Raji (cell line): Measurements from ENCODE around the gene ETNK2.

Experiments
- POLR2A ChIP-seq: IDR thresholded peaks from 2 replicates; pipeline ENCODE4 v1.6.1; 2011; ENCODE audit warnings: low read depth, low read length, control low read depth; ENCODE audit not compliant: insufficient read depth

The ETNK2 gene

GRCh38 chr1:204104331-204105130, 47.3 kb downstream of the ETNK2 start:
- TF ChIP-seq POLR2A, result no peak

DNA sequence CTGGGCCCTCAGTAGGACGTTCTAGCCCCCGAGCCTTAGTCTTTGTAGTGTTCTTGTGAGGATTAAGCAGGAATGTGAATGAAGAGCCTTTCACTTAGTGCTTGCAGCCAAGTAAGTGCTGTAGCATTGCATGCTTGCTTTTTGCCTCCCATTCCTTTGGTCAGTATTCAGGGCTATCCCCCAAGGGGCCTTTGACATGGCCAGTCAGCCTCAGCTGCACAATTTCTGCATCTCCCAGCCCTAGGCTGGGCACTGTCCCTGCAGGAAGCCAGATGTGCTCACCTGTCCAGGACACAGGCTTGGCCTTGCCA, 48.5 kb downstream of the ETNK2 start:
- no peak for TF ChIP-seq POLR2A

GRCh38 chr1:204102739-204103430, 49.0 kb downstream of the ETNK2 start:
- TF ChIP-seq POLR2A, result no peak

DNA sequence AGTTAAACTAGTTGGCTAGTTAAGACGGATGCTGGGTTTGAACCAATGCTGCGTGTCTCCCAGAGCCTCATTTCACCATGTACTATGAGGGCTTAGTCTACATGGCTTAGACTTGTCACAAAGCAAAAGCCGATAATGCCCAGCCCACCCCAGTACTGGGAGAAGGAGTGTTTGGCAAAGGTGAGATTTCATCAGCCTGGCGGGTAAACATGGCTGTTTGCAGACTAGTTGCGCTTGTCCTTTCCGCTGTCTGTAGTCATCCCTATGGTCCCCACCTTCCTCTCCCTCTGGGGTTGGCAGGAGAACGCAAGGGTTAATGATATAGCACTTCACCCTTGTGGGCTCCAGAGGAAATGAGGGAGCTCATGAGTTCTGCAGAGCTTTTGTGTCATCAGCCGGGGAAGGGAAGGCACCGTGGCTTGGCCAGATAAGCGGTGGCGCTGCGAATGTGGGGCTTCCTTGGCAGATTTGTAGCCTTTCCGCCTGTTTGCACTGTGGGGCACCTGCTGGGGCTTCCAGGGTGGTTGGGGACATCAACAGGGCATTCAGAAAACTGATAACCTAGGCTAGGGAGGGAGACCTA, 49.7 kb downstream of the ETNK2 start:
- TF ChIP-seq POLR2A, result no peak

DNA sequence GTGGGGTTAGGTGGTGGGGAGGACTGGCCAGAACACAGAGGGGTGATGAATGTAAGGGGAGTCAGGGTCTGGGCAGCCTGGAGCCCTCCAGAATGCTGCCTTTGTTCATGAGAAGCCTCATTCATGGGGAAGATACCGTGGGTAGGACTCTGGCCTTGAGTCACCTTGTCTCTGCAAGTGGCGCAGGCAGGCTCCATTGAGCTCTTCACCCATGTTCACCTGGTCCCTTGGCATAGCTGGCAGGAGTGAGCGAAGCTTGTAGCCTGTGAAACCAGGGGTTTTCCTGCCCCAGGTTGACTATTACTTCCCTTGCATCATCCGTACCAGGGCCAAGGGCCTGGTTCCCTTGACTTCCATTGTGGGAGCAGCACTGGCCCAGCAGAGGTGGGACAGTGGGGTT, 53.2 kb downstream of the ETNK2 start:
- no peak for TF ChIP-seq POLR2A

DNA sequence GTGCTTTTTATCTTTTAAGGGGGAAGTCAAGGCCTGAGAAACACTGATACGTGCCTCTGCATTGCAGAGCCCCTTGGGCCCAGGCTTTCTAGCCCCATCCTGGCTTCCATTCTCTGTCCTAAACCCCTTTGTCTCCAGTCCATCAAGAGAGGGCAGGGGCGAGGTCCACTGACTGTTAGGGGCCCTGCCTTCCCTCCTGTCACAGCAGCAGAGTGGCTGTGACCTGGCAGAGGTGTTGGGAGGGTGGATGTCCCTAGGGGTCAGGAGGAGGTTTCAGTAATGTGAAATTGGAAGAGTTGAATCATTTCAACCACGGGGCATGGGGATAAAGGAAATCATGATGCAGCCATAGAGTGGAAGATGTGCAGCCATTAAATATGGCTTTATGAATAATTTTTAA, 54.9 kb downstream of the ETNK2 start:
- no peak for TF ChIP-seq POLR2A

DNA sequence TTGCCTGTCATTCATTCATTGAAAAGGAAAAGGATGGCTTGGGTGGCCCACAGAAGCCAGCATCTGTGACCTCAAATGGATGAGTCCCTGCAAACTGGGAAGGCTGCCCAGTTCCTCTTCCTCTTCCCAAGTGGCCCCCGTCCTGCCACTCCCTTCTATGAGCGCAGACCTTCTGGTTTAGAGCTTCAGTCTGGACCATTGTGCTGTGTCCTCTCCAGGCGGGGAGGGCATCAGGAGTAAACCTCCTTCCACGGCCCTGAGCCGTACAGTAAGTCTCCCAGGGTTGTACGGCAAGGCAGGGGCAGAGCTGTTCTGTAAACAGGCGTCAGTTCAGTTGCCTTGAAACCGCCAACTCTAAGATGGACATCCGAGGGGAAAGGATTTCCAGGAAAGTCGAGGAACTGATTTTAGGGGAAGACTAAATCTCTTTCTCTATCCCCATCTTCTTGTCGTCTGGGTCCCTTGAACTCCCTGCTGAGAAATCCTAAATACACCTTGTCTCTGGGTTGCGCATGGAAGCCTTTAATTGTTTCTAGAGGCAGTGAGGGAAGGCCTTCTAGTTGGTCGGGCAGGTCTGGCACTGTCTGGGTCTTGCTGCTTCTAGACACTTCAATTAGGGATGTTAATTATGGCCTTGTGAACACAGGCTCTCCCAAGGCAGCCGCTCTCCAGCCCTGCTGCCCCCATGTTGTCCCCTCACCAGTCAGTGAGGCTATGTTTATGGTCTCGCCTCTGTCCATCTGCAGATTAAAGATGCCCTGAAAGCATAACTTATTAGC, 56.8 kb downstream of the ETNK2 start:
- TF ChIP-seq POLR2A, result no peak

DNA sequence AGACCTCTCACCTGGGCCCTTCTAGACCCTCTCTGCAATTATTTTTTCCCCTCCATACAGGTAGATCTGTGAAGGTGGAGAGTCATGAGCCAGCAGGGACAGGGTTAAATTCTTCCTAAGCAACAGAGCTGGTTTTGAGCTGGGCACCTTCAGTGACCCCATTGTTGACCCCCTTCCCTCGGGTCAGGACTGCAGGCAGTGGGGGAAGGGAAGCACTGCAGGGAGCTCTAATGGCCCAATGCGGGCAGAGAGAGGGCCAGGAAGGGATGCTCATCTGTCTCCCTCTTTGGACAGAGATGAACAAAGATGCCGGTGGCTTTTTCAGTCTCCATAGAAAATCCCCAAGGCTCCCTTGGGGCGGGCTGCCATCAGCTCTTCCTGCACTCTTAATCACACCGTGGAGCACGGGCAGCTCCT, 57.5 kb downstream of the ETNK2 start:
- TF ChIP-seq POLR2A, result no peak

DNA sequence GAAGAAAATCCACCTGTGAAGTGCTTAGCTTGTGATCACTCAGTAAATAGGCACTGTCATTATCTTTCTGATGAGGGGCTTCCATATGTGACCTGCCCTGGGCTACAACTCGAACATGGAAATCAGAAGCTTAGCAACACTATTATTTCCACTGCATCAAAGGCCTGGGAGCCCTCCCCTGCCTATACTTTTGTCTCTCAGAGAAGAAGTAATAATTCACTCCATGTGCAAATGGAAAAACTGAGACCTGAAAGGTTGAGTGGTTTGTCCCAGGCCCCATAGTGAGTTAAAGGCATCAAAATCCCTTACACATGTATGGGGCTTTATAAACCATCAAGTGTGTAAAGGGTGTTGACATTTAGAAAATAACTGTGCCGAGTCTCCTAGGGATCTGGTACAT, 58.1 kb downstream of the ETNK2 start:
- TF ChIP-seq POLR2A, result no peak

DNA sequence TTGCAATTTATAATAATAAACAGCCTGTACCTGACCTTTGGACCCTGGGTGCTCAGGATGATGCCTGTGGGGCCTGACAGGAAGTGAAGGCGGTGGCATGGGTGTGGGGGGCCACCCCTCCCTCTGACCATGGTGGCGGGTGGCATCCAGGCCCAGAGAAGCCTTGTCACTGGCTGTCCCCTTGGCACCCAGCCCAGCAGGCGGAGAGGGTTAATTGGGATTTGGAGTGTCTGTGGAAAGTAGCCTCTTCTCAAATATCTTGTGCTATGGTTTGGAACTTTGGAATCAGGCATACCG, 58.5 kb downstream of the ETNK2 start:
- TF ChIP-seq POLR2A, result no peak

GRCh38 chr1:204092632-204093420, 59.0 kb downstream of the ETNK2 start:
- no peak for TF ChIP-seq POLR2A

GRCh38 chr1:204091787-204092312, 60.0 kb downstream of the ETNK2 start:
- TF ChIP-seq POLR2A, result no peak

DNA sequence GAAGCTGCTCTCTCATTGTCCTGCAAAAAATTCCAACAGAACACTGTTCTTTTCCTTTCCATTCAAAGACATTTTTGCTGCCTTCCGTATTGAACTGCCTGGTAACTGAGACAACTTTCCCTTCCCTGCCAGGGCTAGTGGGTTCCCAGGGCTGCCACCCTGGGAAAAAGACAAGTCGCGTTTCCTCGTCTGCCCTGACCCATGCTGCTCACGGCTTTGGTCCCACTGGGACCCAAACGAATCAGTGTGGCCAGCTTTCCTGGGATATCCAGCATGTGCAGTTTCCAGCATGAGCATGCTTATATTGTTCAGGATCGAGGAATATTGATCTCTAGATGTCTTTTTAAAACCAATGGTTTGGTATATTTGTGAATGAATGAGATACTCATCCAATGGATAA, 60.8 kb downstream of the ETNK2 start:
- TF ChIP-seq POLR2A, result no peak

DNA sequence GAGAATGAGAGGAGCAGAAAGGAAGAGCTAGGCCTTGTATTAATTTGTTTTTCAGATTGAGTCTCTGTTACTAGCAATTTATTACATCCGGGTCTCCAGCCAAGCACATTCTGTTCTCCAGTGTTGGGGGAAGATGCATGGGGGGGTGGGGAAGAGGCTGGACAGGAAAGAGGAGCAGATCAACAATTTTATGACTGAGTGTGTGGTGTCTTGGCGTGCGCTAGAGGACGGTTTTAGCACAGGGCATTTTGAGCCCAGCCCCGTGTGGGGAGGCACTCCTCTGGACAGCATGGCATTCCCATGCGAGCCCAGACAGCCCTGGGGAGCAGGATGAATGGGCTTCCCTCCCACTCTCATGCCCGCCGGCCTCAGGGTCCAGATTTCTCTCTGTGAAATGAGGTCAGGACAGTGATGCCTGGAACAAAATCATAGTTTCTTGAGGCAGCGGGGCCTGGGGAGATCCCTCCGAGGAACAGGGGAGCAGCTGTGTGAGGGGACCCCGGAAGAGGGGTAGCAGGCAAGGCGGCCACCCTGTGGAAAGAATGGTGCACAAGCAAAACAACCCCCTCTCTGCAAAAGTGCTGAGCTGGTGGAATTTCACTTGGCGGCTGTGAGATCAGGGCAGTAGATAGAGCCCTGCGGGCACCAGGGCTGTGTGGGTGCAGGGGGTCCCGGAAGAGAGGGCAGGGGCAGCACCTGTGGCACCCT, 62.6 kb downstream of the ETNK2 start:
- no peak for TF ChIP-seq POLR2A
